ENCODE measurements around the gene PXDC1.
"Not testable (repeated sequence)": the region's sequence is repeated elsewhere in the genome, so short reads cannot be mapped to it uniquely, and the experiment has no call there.

Gene PXDC1

GRCh38 chr6:3762852-3763251 is 11.3 kb upstream of the PXDC1 start:
- no peak for DNase-seq
- no peak for TF ChIP-seq GATA1 (IDR thresholded peaks at IDR 0.05; ENCODE audit: low read depth, low read length)
- no peak for TF ChIP-seq POLR2A (IDR thresholded peaks at IDR 0.05; ENCODE audit: low read length)

- TF ChIP-seq GATA1 (IDR thresholded peaks at IDR 0.05; ENCODE audit: low read depth, low read length) = no peak
- TF ChIP-seq POLR2A (IDR thresholded peaks at IDR 0.05; ENCODE audit: low read length) = no peak
- DNase-seq = no peak
Measured at GRCh38 chr6:3762359-3762758, 10.8 kb upstream of the PXDC1 start.

DNA sequence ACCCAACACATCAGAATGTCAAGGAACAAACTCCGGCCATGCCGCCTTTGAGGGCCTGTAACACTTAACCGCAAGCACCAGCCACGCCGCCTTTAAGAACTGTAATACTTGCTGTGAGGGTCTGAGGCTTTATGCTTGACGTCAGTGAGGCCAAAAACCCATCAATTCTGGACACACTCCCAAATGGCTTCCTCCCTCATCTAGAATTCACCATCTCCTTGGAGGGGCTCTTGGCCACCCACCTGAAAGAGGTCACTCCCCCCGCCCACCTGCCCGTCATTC is 10.4 kb upstream of the PXDC1 start:
- no peak for TF ChIP-seq GATA1 (IDR thresholded peaks at IDR 0.05; ENCODE audit: low read depth, low read length)
- TF ChIP-seq POLR2A (IDR thresholded peaks at IDR 0.05; ENCODE audit: low read length) = no peak
- DNase-seq = no peak

- DNase-seq = no peak
- no peak for TF ChIP-seq GATA1 (IDR thresholded peaks at IDR 0.05; ENCODE audit: low read depth, low read length)
- no peak for TF ChIP-seq POLR2A (IDR thresholded peaks at IDR 0.05; ENCODE audit: low read length)
Measured at GRCh38 chr6:3759646-3760232, 8.2 kb upstream of the PXDC1 start.

DNA sequence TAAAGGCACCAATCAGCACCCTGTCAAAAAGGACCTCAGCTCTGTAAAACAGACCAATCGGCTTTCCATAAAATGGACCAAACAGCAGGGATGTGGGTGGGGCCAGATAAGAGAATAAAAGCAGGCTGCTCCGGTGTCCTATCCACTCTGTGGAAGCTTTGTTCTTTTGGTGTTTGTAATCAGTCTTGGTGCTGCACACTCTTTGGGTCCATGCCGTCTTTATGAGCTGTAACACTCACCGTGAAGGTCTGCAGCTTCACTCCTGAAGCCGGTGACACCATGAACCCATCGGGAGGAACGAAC is 7.3 kb upstream of the PXDC1 start:
- TF ChIP-seq POLR2A (IDR thresholded peaks at IDR 0.05; ENCODE audit: low read length) = no peak
- TF ChIP-seq GATA1 (IDR thresholded peaks at IDR 0.05; ENCODE audit: low read depth, low read length) = no peak
- no peak for DNase-seq

DNA sequence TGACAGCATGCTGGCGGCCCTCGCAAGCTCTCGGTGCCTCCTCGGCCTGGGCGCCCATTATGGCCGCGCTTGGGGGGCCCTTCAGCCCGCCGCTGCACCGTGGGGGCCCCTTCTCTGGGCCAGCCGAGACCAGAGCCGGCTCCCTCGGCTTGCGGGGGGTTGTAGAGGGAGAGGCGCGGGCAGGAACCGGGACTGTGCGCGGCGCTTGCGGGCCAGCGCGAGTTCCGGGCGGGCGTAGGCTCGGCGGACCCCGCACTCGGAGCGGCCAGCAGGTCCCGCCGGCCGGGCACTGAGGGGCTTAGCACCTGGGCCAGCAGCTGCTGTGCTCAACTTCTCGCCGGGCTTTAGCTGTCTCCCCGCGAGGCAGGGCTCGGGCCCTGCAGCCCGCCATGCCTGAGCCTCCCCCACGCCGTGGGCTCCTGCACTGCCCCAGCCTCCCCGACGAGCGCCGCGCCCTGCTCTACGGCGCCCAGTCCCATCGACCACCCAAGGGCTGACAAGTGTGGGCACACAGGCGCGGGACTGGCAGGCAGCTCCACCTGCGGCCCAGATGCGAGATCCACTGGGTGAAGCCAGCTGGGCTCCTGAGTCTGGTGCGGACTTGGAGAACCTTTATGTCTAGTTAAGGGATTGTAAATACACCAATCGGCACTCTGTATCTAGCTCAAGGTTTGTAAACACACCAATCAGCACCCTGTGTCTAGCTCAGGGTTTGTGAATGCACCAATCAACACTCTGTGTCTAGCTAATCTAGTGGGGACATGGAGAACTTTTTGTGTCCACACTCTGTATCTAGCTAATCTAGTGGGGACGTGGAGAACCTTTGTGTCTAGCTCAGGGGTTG is 6.7 kb upstream of the PXDC1 start:
- DNase-seq = not testable (repeated sequence)

DNA sequence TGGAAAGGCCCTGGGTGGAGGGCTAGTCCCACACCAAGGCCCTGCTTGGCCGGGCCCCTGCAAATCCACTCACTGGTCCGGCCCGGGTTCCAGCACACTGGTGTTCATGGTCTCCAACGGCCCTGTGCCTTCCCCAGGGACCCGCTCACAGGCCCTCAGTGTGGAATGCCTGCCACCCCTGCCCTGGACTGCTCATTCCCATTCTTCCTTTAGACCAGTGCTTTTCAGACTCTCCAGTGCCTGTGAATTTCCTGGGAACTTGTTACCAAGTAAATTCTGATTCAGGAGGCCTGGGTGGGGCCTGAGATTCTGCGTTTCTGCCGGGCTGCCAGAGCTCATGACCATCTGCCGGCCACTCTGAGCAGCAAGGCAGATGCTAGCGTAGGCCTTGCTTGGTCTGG is 5.7 kb upstream of the PXDC1 start:
- no peak for DNase-seq
- TF ChIP-seq POLR2A (IDR thresholded peaks at IDR 0.05; ENCODE audit: low read length) (no peak), GATA1 (IDR thresholded peaks at IDR 0.05; ENCODE audit: low read depth, low read length) (no peak)

DNA sequence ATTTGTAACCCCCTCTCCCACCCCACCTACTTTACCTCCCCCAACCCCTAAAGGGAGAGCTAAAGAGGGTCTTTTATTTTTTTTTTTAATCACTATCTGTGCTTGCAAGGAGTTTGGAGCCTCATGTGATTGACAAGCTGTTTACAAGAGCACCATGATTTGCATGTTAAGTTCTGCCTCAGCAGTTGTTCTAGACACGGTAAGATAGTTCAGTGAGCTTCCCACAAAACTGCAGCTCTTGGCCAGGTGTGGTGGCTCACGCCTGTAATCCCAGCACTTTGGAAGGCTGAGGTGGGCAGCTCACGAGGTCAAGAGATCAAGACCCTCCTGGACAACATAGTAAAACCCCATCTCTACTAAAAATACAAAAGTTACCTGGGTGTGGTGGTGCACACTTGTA is 5.0 kb upstream of the PXDC1 start:
- no peak for TF ChIP-seq GATA1 (IDR thresholded peaks at IDR 0.05; ENCODE audit: low read depth, low read length)
- no peak for TF ChIP-seq POLR2A (IDR thresholded peaks at IDR 0.05; ENCODE audit: low read length)

DNA sequence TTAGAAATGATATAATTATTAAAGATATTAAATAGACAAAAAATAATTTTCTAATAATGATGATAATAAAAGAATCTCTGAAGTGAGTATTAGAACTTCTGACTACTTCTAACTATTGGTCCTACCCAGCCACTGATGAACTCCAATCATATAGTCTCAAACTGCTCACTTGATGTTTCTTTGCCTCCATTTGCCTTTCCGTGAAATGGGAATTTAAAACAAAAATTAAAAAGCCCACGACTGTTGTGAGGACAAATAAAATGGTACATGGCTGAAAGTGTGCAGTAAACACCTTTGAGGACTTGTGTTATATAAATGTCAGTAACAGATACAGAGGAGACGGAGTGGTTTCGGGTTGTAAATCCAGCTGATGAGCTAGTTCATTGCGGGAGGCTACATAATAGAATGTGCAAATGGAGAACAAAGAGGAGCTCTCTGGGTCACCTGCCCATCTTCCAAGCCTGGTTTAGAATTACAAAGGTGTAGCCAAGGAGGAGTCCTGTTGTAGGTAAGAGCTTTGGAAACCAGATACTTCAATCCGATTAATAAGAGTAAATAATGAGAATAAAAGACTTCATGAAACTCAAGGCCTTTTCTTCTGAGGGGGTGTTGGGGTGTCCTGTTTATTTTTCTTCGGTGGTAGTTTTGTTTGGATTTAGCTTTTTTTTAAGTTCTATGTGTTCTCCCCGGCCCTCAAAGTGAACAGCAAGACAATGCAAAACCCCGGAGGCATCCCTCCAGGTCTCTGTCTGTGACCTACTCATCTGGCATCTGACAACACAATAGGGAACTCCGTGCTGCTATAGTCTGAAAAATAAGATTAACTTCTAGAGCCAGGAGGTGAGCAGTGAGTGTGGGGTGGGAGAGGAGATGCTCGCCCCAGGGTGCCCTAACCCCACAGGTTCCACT is 4.4 kb upstream of the PXDC1 start:
- TF ChIP-seq POLR2A (IDR thresholded peaks at IDR 0.05; ENCODE audit: low read length) (no peak), GATA1 (IDR thresholded peaks at IDR 0.05; ENCODE audit: low read depth, low read length) (no peak)
- DNase-seq = no peak

More for the DNA sequence above, 5.0 kb upstream of the PXDC1 start:
- DNase-seq = no peak

DNA sequence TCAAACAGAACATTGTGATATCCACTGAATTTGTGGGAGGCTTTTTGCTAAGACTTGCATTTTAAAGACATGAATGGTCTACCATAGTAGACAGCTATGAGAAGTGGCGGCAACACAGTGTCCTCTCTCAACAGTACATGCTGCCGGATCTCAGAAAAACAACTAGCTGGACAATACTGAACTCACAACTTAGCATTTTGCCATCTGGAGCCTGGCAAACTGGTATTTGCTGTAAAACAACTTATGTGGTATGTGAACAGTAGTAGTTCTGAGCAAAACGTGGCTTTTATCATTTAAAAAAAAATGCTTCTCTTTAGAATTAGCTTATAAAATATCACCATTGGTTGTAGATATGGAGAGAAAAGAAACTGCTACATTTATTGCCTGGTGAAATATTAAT is 3.3 kb upstream of the PXDC1 start:
- no peak for TF ChIP-seq GATA1 (IDR thresholded peaks at IDR 0.05; ENCODE audit: low read depth, low read length)
- no peak for TF ChIP-seq POLR2A (IDR thresholded peaks at IDR 0.05; ENCODE audit: low read length)
- no peak for DNase-seq

- DNase-seq = not testable (repeated sequence)
Measured at GRCh38 chr6:3754032-3754725, 2.7 kb upstream of the PXDC1 start.

DNA sequence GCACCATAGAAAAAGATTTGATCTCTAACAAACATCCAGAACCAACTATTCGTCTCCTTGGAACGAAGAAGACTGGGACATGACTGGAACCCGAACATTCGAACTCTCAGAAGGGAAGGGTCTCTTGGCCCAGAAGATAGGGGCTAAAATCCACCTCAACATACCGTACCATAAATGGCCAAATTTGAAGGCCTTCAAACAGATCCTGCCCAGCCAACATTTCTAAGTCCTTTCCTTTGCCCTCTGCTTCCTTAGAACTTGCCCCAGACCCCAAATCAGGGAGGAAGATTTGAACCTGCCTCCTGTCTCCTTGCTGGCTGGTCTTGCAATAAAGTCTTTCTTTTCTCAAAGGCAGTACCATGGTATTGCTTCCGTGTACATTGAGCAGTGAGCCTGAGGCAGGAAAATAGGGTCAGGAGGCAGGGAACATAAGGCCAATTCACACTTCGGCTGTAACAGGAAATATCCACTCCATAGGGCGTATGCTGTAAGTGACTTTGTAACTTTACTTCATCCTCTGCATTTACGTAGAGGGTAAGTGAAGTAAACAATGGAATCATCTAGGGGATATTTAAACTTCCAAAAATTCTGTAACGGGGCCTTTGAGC is 1.8 kb upstream of the PXDC1 start:
- no peak for TF ChIP-seq GATA1 (IDR thresholded peaks at IDR 0.05; ENCODE audit: low read depth, low read length)
- no peak for TF ChIP-seq POLR2A (IDR thresholded peaks at IDR 0.05; ENCODE audit: low read length)
- no peak for DNase-seq

DNA sequence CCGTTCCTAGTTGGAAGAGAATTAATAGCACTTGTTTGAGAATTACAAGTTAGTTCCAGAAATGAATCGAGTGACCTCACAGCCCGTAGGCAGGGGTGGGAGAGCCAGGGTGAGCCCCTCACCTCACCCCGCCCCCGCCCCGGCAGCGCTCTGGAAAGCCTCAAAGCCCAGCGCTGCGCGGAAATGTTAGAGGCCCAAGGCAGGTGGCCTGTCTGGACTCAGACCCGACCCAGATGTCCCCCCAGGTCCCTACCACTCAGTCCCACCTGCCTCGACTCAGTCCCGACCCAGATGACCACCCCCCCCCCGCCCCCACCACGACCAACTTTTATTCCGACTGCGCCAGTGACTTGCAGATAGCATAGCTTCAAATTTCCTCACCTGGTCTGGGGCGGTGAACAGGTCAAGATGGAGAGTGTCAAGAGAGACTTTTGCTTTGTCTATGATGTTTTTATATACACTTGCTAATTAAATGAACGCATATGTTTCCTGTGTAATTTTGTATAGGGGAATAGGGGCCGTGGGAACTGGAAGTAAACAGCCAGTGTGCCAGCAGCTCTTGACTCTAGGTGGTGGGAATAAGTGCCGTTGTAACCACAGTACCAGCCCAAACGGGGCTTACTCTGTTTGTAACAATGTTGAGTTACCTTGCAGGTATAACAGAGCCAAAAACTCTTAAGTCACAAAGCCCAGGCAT is 1.2 kb upstream of the PXDC1 start:
- TF ChIP-seq GATA1 (IDR thresholded peaks at IDR 0.05; ENCODE audit: low read depth, low read length) = no peak
- no peak for TF ChIP-seq POLR2A (IDR thresholded peaks at IDR 0.05; ENCODE audit: low read length)
- DNase-seq = no peak
